Lower leg skin (tissue), 3 donors: Measurements from ENCODE around the gene KDM4B.
"Not testable (repeated sequence)": the region's sequence is repeated elsewhere in the genome, so short reads cannot be mapped to it uniquely, and the experiment has no call there.

Source experiments
- CTCF ChIP-seq, 3 donors: fragments of 450-650 bp; IDR thresholded peaks; one replicate each; pipeline ENCODE4 v1.5.1; 2016; ENCODE audit warnings: antibody characterized with exemption in 3 of 3, mild to moderate bottlenecking in 3 of 3, moderate library complexity in 2 of 3
- POLR2A ChIP-seq, 2 donors: fragments of 450-650 bp; IDR thresholded peaks; one replicate each; pipeline ENCODE4 v1.6.1; 2016 to 2017; ENCODE audit warnings: antibody characterized with exemption in 2 of 2, mild to moderate bottlenecking in 1 of 2, moderate library complexity in 1 of 2

GRCh38 chr19:4950650-4951049, 18.3 kb upstream of the KDM4B start:
- not testable (repeated sequence) for TF ChIP-seq CTCF, POLR2A (IDR thresholded peaks at IDR 0.05)
